Sigmoid colon (tissue), 4 donors: ENCODE data around the gene CACNA1A.

Experiments used
- EP300 ChIP-seq, 4 donors: sonication (generic); formaldehyde crosslinking; IDR thresholded peaks; one replicate each; pipeline ENCODE4 v1.6.1; 2017; ENCODE audit warnings: antibody characterized with exemption in 4 of 4
- POLR2A ChIP-seq, 2 donors: fragments of 450-650 bp; IDR thresholded peaks; one replicate each; pipeline ENCODE4 v1.6.1; 2016; ENCODE audit warnings: antibody characterized with exemption in 2 of 2, mild to moderate bottlenecking in 2 of 2, moderate library complexity in 2 of 2
- TF ChIP-seq, protein P1 (sequence below), 4 experiments: fragments of 450-650 bp in 3 of 4; fragments of 200-600 bp in 1 of 4; IDR thresholded peaks; one replicate each; pipeline ENCODE4 v1.5.1; 2016 to 2019; ENCODE audit warnings: antibody characterized with exemption in 4 of 4, mild to moderate bottlenecking in 3 of 4, moderate library complexity in 2 of 4

DNA sequence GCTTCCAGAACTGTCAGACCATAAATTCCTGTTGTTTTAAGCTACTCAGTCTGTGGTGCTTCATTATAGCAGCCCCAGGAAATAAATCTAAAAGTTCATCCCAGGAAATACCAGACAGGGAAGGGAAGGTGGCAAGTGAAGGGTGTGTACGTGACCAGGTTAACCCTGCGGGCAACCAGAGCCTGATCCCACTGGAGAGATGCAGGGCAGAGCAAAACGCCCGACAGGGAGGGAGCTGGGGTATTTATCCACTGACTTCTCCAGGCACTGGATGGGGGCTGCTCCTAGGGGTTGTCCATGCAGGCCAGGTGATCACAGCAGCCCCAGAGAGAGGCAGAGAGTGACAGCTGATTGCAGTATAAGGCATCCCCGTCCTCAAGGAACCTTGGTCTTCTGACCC lies 150.9 kb downstream of the CACNA1A start:
- TF ChIP-seq POLR2A (IDR thresholded peaks at IDR 0.05) = no peak
- no peak for TF ChIP-seq EP300 (IDR thresholded peaks at IDR 0.05)
- TF ChIP-seq, protein P1, sequence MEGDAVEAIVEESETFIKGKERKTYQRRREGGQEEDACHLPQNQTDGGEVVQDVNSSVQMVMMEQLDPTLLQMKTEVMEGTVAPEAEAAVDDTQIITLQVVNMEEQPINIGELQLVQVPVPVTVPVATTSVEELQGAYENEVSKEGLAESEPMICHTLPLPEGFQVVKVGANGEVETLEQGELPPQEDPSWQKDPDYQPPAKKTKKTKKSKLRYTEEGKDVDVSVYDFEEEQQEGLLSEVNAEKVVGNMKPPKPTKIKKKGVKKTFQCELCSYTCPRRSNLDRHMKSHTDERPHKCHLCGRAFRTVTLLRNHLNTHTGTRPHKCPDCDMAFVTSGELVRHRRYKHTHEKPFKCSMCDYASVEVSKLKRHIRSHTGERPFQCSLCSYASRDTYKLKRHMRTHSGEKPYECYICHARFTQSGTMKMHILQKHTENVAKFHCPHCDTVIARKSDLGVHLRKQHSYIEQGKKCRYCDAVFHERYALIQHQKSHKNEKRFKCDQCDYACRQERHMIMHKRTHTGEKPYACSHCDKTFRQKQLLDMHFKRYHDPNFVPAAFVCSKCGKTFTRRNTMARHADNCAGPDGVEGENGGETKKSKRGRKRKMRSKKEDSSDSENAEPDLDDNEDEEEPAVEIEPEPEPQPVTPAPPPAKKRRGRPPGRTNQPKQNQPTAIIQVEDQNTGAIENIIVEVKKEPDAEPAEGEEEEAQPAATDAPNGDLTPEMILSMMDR (IDR thresholded peaks at IDR 0.05) = no peak
